NCI-H2196 treated with DMSO at 0.1 percent for 48 hours (cell line): ENCODE measurements around the gene KCTD16.

Experiments used
- DNase-seq: peaks from one replicate; lab custom pipeline; 2025; ENCODE audit not compliant: unreplicated experiment; lab: John Stamatoyannopoulos, UW

The KCTD16 gene

GRCh38 chr5:144206141-144206540 lies 35.5 kb downstream of the KCTD16 start:
- no peak for DNase-seq

GRCh38 chr5:144207875-144208444 lies 37.3 kb downstream of the KCTD16 start:
- DNase-seq, result no peak

- no peak for DNase-seq
Measured at GRCh38 chr5:144209361-144209760, 38.7 kb downstream of the KCTD16 start.

- no peak for DNase-seq
Measured at GRCh38 chr5:144210655-144211054, 40.0 kb downstream of the KCTD16 start.

GRCh38 chr5:144219869-144220268 lies 49.2 kb downstream of the KCTD16 start:
- DNase-seq, result no peak

- no peak for DNase-seq
Measured at GRCh38 chr5:144227363-144227999, 56.8 kb downstream of the KCTD16 start.

GRCh38 chr5:144230806-144231205 lies 60.1 kb downstream of the KCTD16 start:
- peak; percentile 50 for DNase-seq

GRCh38 chr5:144232285-144232684 lies 61.6 kb downstream of the KCTD16 start:
- DNase-seq, result no peak

GRCh38 chr5:144236499-144236898 lies 65.8 kb downstream of the KCTD16 start:
- DNase-seq, result no peak

GRCh38 chr5:144237851-144238250 lies 67.2 kb downstream of the KCTD16 start:
- DNase-seq, result no peak

GRCh38 chr5:144247131-144247530 lies 76.5 kb downstream of the KCTD16 start:
- no peak for DNase-seq

- no peak for DNase-seq
Measured at GRCh38 chr5:144248015-144248414, 77.3 kb downstream of the KCTD16 start.

GRCh38 chr5:144249755-144250464 lies 79.2 kb downstream of the KCTD16 start:
- no peak for DNase-seq

- DNase-seq, result no peak
Measured at GRCh38 chr5:144254552-144254951, 83.9 kb downstream of the KCTD16 start.

GRCh38 chr5:144260121-144260520 lies 89.4 kb downstream of the KCTD16 start:
- no peak for DNase-seq

GRCh38 chr5:144265643-144266247 lies 95.1 kb downstream of the KCTD16 start:
- DNase-seq, result no peak

- no peak for DNase-seq
Measured at GRCh38 chr5:144267961-144268513, 97.4 kb downstream of the KCTD16 start.

GRCh38 chr5:144273232-144274027 lies 102.8 kb downstream of the KCTD16 start:
- DNase-seq, result no peak

- no peak for DNase-seq
Measured at GRCh38 chr5:144275329-144275728, 104.7 kb downstream of the KCTD16 start.

- no peak for DNase-seq
Measured at GRCh38 chr5:144276034-144276822, 105.6 kb downstream of the KCTD16 start.
